GM06990 (cell line): ENCODE measurements around the gene PARVB.

Source experiments
- DNase-seq: peaks from one replicate; pipeline ENCODE4 v3.0.0-alpha.2; 2011; ENCODE audit not compliant: insufficient read length; ENCODE audit errors: extremely low read depth
- H3K27me3 ChIP-seq: replicated peaks from 2 replicates; pipeline ENCODE4 v1.6.0; 2011; ENCODE audit warnings: low read length; ENCODE audit not compliant: control insufficient read depth, insufficient read depth
- H3K36me3 ChIP-seq: 2 replicates; pipeline ENCODE4 v1.5.1; 2011; ENCODE audit warnings: low read length; ENCODE audit not compliant: control insufficient read depth, insufficient read depth
- H3K4me3 ChIP-seq: replicated peaks from 2 replicates; pipeline ENCODE4 v1.5.1; 2011; ENCODE audit warnings: low read depth, mild to moderate bottlenecking, control low read depth, low read length
- TF ChIP-seq, protein P1 (sequence below): IDR thresholded peaks from 2 replicates; pipeline ENCODE4 v1.5.1; 2011; ENCODE audit warnings: low read length, control low read depth, mild to moderate bottlenecking, inconsistent platforms; ENCODE audit not compliant: insufficient read depth, poor library complexity, severe bottlenecking

The PARVB gene

DNA sequence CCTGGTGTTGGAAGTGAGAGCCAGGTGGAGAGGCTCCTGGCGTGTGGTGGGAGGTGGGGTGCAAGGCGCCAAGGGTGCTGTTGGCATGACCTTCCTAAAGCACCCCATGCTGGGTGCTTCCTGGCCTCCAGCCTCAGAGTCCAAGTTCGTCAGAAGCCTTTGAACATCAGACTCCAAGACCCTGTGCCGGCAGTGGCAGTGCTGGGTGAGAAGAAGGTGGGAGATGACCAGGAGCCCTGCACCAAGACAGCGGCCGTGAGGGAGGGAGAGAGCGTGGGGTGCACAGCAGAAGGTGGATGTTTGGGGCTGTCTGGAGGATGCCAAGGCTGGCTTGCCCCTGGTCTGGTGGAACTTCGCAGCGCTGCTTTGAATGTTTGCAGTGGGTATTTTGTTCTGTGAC, 29.7 kb upstream of the PARVB start:
- H3K27me3 ChIP-seq, result no peaks in the 10 kb centered on the region
- H3K36me3 ChIP-seq, result peaks cover 20% of the 10 kb centered on the region
- no peak overlapping the region for H3K4me3 ChIP-seq
- TF ChIP-seq, protein P1, sequence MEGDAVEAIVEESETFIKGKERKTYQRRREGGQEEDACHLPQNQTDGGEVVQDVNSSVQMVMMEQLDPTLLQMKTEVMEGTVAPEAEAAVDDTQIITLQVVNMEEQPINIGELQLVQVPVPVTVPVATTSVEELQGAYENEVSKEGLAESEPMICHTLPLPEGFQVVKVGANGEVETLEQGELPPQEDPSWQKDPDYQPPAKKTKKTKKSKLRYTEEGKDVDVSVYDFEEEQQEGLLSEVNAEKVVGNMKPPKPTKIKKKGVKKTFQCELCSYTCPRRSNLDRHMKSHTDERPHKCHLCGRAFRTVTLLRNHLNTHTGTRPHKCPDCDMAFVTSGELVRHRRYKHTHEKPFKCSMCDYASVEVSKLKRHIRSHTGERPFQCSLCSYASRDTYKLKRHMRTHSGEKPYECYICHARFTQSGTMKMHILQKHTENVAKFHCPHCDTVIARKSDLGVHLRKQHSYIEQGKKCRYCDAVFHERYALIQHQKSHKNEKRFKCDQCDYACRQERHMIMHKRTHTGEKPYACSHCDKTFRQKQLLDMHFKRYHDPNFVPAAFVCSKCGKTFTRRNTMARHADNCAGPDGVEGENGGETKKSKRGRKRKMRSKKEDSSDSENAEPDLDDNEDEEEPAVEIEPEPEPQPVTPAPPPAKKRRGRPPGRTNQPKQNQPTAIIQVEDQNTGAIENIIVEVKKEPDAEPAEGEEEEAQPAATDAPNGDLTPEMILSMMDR, result no peak
- DNase-seq, result no peak

DNA sequence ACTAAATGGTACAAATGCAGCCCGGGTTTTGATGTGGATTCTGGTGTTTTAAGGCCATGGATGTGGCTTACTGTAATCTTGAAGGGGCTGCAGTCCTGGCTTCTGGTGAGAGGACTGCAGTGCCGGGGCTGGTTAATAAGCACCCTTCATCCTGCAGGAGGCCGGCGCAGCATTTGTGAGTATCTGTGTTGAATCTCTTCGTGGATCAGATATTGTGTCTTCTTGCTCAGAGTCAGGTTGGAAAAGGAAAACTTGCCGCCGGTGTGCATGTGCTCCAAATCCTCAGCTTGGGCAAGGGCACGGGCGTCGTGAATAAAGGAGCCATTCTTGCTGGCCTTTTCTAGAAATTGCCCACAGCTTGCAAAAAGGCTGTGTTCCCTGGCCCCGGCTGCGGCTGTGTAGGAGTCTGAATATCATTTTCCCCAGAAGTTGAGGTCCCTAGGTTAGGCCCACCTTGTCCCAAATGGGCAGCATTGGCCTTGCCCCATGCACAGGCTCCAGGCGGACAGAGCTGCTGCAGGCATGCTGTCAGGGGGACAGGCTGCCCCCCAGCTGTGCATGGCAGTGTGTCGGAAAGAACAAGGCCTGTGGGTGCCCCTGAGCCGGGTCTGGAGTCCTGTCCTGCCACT, 28.9 kb upstream of the PARVB start:
- no peaks in the 10 kb centered on the region for H3K27me3 ChIP-seq
- TF ChIP-seq, protein P1, result no peak
- H3K36me3 ChIP-seq, result peaks cover 15% of the 10 kb centered on the region
- peak overlapping the region; percentile 59 for H3K4me3 ChIP-seq
- no peak for DNase-seq

DNA sequence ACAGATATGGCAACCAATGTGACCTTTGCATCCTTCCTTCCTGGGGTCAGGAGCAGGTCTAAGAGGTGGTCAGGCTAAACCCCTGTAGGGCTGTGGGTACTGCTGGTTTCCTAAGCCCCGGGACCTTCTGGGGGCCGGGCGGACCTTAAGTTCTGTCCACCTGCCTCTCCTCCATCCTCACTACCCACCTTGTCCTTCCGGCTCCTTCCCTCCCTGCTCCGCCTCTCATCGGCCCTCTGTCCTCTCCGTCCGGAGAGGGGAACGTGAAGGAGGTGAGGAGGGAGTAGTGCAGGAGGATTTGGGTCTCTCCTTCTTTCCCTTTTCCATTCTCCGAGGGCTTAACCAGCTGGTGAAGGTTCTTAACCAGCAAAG, 28.3 kb upstream of the PARVB start:
- peak overlapping the region; percentile 59 for H3K4me3 ChIP-seq
- H3K36me3 ChIP-seq, result peaks cover 14% of the 10 kb centered on the region
- H3K27me3 ChIP-seq, result no peaks in the 10 kb centered on the region
- no peak for DNase-seq
- TF ChIP-seq, protein P1, result no peak

DNA sequence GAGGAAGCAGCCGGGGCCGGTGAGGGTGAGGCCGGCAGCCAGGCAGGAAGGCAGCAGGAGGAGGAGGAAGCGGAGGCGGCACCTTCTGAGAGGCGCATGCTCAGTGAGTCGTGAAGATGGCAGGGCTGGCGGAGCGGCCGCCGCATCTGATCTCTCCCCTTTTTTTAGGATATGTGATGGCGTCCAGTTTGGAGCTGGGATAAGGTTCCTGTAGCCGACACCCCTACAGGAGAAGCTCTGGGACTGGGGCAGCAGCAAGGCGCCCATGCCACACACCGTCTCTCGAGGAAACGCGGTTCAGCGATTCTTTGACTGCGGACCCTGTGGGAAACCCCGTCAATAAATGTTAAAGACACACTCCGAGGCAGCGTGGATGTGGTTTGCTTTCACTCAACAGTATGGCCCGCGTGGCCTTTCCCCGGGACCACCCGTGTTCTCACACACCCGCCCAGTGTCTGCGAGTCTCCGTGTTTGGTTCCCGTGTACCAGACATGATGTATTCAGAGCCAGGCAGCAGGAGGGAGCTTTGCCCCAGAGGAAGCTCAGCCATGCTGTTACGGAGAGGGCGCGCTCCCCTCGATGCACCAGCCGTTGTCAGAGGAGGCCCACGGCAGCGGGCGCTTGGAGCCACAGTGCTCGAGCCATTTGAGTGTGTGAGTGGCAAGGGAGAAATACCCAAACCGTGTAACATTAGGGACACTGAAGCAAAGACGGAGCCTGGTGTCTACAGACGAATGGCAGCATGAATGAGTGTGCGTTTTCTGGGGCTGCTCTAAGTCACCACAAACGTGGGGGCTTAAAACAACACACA, 27.7 kb upstream of the PARVB start:
- H3K36me3 ChIP-seq, result peaks cover 14% of the 10 kb centered on the region
- peak overlapping the region; percentile 59 for H3K4me3 ChIP-seq
- DNase-seq, result peak; percentile 68

DNA sequence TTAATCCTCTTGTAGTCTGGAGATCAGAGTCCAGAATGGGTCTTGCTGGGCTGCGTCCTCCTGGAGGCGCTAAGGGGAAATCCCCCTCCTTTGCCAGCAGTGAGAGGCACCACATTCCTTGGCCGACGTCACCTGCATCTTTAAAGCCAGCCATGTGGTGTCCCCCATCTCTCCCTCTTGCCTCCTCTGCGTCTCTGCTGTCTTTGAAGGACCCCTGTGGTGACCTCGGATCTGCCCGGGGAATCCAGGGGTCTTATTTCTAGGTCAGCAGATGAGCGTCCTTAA, 27.2 kb upstream of the PARVB start:
- H3K27me3 ChIP-seq, result no peaks in the 10 kb centered on the region
- TF ChIP-seq, protein P1, result no peak
- no peak overlapping the region for H3K4me3 ChIP-seq
- no peak for DNase-seq
- H3K36me3 ChIP-seq, result peaks cover 12% of the 10 kb centered on the region

More for the DNA sequence above, 27.7 kb upstream of the PARVB start:
- no peaks in the 10 kb centered on the region for H3K27me3 ChIP-seq
- TF ChIP-seq, protein P1, result no peak
